ENCODE data around the gene TTLL11.

TTLL11 gene

GRCh38 chr9:121836366-121836885 is 256.7 kb downstream of the TTLL11 start:
- TF ChIP-seq CTCF (IDR thresholded peaks at IDR 0.05; ENCODE audit: poor library complexity, severe bottlenecking), result no peak
- Histone ChIP-seq H3K9me3 (ENCODE audit: severe bottlenecking) (no peaks in the 10 kb centered on the region), H3K27ac (ENCODE audit: poor library complexity, severe bottlenecking) (no peak overlapping the region), H3K4me1 (ENCODE audit: insufficient read depth, poor library complexity, severe bottlenecking) (no peaks in the 10 kb centered on the region), H3K27me3 (ENCODE audit: insufficient read depth, poor library complexity, severe bottlenecking) (no peaks in the 10 kb centered on the region), H3K36me3 (ENCODE audit: low read depth) (no peaks in the 10 kb centered on the region), H3K4me3 (ENCODE audit: severe bottlenecking) (no peak overlapping the region)
- ATAC-seq (ENCODE audit: low read depth), result no peak
- no peak for DNase-seq (ENCODE audit: low spot score)

- Histone ChIP-seq H3K27me3 (ENCODE audit: insufficient read depth, poor library complexity, severe bottlenecking) (no peaks in the 10 kb centered on the region), H3K27ac (ENCODE audit: poor library complexity, severe bottlenecking) (no peak overlapping the region), H3K36me3 (ENCODE audit: low read depth) (no peaks in the 10 kb centered on the region), H3K4me3 (ENCODE audit: severe bottlenecking) (no peak overlapping the region), H3K4me1 (ENCODE audit: insufficient read depth, poor library complexity, severe bottlenecking) (no peaks in the 10 kb centered on the region), H3K9me3 (ENCODE audit: severe bottlenecking) (no peaks in the 10 kb centered on the region)
- DNase-seq (ENCODE audit: low spot score), result no peak
- TF ChIP-seq CTCF (IDR thresholded peaks at IDR 0.05; ENCODE audit: poor library complexity, severe bottlenecking), result no peak
- ATAC-seq (ENCODE audit: low read depth), result no peak
These were observed 257.3 kb downstream of the TTLL11 start for GRCh38 chr9:121835587-121836365.

DNA sequence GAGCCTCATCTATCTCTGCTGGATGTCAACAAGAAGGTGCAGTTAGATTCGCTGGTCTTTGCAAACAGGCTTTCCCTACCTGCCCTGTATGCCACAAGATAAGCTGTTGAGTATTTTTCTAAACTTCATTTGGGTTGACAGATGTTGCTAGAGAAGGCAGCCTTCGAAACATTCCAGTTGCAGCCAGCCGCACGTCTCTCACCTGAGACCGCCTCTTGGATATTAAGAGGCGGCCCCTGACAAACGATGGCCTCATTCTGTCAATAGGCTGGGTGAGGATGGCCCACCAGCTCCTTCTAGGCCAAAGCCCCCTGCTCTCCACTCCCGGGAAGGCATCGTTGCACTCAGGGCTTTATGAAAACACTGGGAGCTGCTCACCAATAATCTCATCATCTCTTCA is 260.0 kb downstream of the TTLL11 start:
- H3K4me3 ChIP-seq (ENCODE audit: severe bottlenecking), result no peak overlapping the region
- TF ChIP-seq CTCF (IDR thresholded peaks at IDR 0.05; ENCODE audit: poor library complexity, severe bottlenecking), result no peak
- no peaks in the 10 kb centered on the region for H3K27me3 ChIP-seq (ENCODE audit: insufficient read depth, poor library complexity, severe bottlenecking)
- H3K36me3 ChIP-seq (ENCODE audit: low read depth), result no peaks in the 10 kb centered on the region
- no peak for DNase-seq (ENCODE audit: low spot score)
- no peak for ATAC-seq (ENCODE audit: low read depth)
- H3K9me3 ChIP-seq (ENCODE audit: severe bottlenecking), result no peaks in the 10 kb centered on the region
- no peaks in the 10 kb centered on the region for H3K4me1 ChIP-seq (ENCODE audit: insufficient read depth, poor library complexity, severe bottlenecking)
- no peak overlapping the region for H3K27ac ChIP-seq (ENCODE audit: poor library complexity, severe bottlenecking)

GRCh38 chr9:121831869-121832268 is 261.2 kb downstream of the TTLL11 start:
- no peaks in the 10 kb centered on the region for H3K9me3 ChIP-seq (ENCODE audit: severe bottlenecking)
- ATAC-seq (ENCODE audit: low read depth), result no peak
- DNase-seq (ENCODE audit: low spot score), result no peak
- no peaks in the 10 kb centered on the region for H3K27me3 ChIP-seq (ENCODE audit: insufficient read depth, poor library complexity, severe bottlenecking)
- H3K4me1 ChIP-seq (ENCODE audit: insufficient read depth, poor library complexity, severe bottlenecking), result no peaks in the 10 kb centered on the region
- no peaks in the 10 kb centered on the region for H3K36me3 ChIP-seq (ENCODE audit: low read depth)
- no peak overlapping the region for H3K4me3 ChIP-seq (ENCODE audit: severe bottlenecking)
- no peak for TF ChIP-seq CTCF (IDR thresholded peaks at IDR 0.05; ENCODE audit: poor library complexity, severe bottlenecking)
- H3K27ac ChIP-seq (ENCODE audit: poor library complexity, severe bottlenecking), result no peak overlapping the region

Measured in RWPE2 (cell line).